Liver (tissue), 9 donors: ENCODE measurements around the gene ASF1B. TPM values are rescaled to one million over a fixed set of nuclear protein-coding genes. Genes with fewer than 3 reads are reported as not detected.

Experiments
- DNase-seq: peaks from one replicate; pipeline ENCODE4 v3.0.0-alpha.2; 2017; ENCODE audit warnings: low spot score
- H3K27ac ChIP-seq, 2 donors: one replicate each; pipeline ENCODE4 v1.7.0; 2013; ENCODE audit warnings: inconsistent platforms in 2 of 2, low read length in 2 of 2, control low read depth in 1 of 2, low read depth in 1 of 2, mild to moderate bottlenecking in 1 of 2
- H3K27me3 ChIP-seq, 4 donors: one replicate each; pipeline versions ENCODE4 v1.6.1 to v1.7.0; 2013; ENCODE audit warnings: low read length in 3 of 4, inconsistent platforms in 1 of 4, mild to moderate bottlenecking in 1 of 4, moderate library complexity in 1 of 4; ENCODE audit not compliant: control insufficient read depth in 4 of 4, insufficient read depth in 4 of 4
- H3K36me3 ChIP-seq, 4 donors: one replicate each; pipeline versions ENCODE4 v1.6.1 to v1.7.0; 2013; ENCODE audit warnings: low read length in 3 of 4, mild to moderate bottlenecking in 3 of 4, low read depth in 1 of 4, moderate library complexity in 1 of 4; ENCODE audit not compliant: control insufficient read depth in 4 of 4, insufficient read depth in 3 of 4
- H3K4me1 ChIP-seq, 4 donors: one replicate each; pipeline versions ENCODE4 v1.6.1 to v1.7.0; 2013; ENCODE audit warnings: low read length in 3 of 4, mild to moderate bottlenecking in 3 of 4, moderate library complexity in 1 of 4; ENCODE audit not compliant: control insufficient read depth in 4 of 4, insufficient read depth in 4 of 4
- H3K4me3 ChIP-seq, 3 donors: one replicate each; pipeline versions ENCODE4 v1.6.1 to v1.7.0; 2013; ENCODE audit warnings: low read length in 3 of 3, control low read depth in 1 of 3, low read depth in 1 of 3, mild to moderate bottlenecking in 1 of 3
- H3K9ac ChIP-seq, 2 donors: one replicate each; pipeline ENCODE4 v1.7.0; 2013; ENCODE audit warnings: low read length in 2 of 2, mild to moderate bottlenecking in 2 of 2, moderate library complexity in 2 of 2, control low read depth in 1 of 2, low read depth in 1 of 2
- H3K9me3 ChIP-seq, 4 donors: one replicate each; pipeline versions ENCODE4 v1.6.1 to v1.7.0; 2013; ENCODE audit warnings: low read length in 3 of 4; ENCODE audit not compliant: control insufficient read depth in 4 of 4
- ATF3 ChIP-seq: IDR thresholded peaks from 2 replicates; pipeline ENCODE4 v1.6.1; 2016; ENCODE audit warnings: antibody characterized with exemption
- CTCF ChIP-seq: fragments of 150-350 bp; IDR thresholded peaks from 2 replicates; pipeline ENCODE4 v1.5.1; 2017; ENCODE audit warnings: improper control_type of control experiment, low read depth, low read length; ENCODE audit not compliant: missing input control
- FOXA1 ChIP-seq: IDR thresholded peaks from 2 replicates; pipeline ENCODE4 v1.6.1; 2016; ENCODE audit warnings: antibody characterized with exemption
- FOXA2 ChIP-seq: IDR thresholded peaks from 2 replicates; pipeline ENCODE4 v1.6.1; 2016; ENCODE audit warnings: antibody characterized with exemption
- GABPA ChIP-seq, 2 donors: IDR thresholded peaks in 1 of 2; conservative IDR thresholded peaks in 1 of 2; 2 replicates each; pipeline ENCODE4 v1.6.1; 2016; ENCODE audit warnings: antibody characterized with exemption in 2 of 2, mild to moderate bottlenecking in 1 of 2, moderate library complexity in 1 of 2
- HNF4A ChIP-seq, 2 donors: conservative IDR thresholded peaks; 2 replicates each; pipeline ENCODE4 v1.6.1; 2016; ENCODE audit warnings: antibody characterized with exemption in 2 of 2, mild to moderate bottlenecking in 2 of 2
- HNF4G ChIP-seq: IDR thresholded peaks from 2 replicates; pipeline ENCODE4 v1.6.1; 2016; ENCODE audit warnings: antibody characterized with exemption
- JUND ChIP-seq, 2 donors: IDR thresholded peaks; 2 replicates each; pipeline ENCODE4 v1.6.1; 2016; ENCODE audit warnings: antibody characterized with exemption in 2 of 2
- MAX ChIP-seq: IDR thresholded peaks from 2 replicates; pipeline ENCODE4 v1.6.1; 2016; ENCODE audit warnings: antibody characterized with exemption
- NR2F2 ChIP-seq: IDR thresholded peaks from 2 replicates; pipeline ENCODE4 v1.6.1; 2016; ENCODE audit warnings: antibody characterized with exemption
- RAD21 ChIP-seq, 2 donors: IDR thresholded peaks; 2 replicates each; pipeline ENCODE4 v1.6.1; 2016; ENCODE audit warnings: antibody characterized with exemption in 2 of 2, mild to moderate bottlenecking in 2 of 2
- REST ChIP-seq: IDR thresholded peaks from 2 replicates; pipeline ENCODE4 v1.6.1; 2016; ENCODE audit warnings: antibody characterized with exemption, mild to moderate bottlenecking
- SP1 ChIP-seq: IDR thresholded peaks from 2 replicates; pipeline ENCODE4 v1.6.1; 2018; ENCODE audit warnings: antibody characterized with exemption, mild to moderate bottlenecking
- TAF1 ChIP-seq: conservative IDR thresholded peaks from 2 replicates; pipeline ENCODE4 v1.6.1; 2016; ENCODE audit warnings: antibody characterized with exemption, mild to moderate bottlenecking
- YY1 ChIP-seq: IDR thresholded peaks from 2 replicates; pipeline ENCODE4 v1.6.1; 2016; ENCODE audit warnings: antibody characterized with exemption, mild to moderate bottlenecking
- WGBS: extraction: QIAGEN DNeasy Blood & Tissue Kit; methylation state at CpG from one replicate; pipeline ENCODE4 v1.1.7; 2013; 5-methylcytosine and 5-hydroxymethylcytosine counted together
- polyA plus RNA-seq, 2 donors: library from polyadenylated mRNA; stranded (reverse) in 1 of 2; unstranded in 1 of 2; fragments of 200-250 nt in 1 of 2; fragments of >200 nt in 1 of 2; fragmentation: Nextera tagmentation in 1 of 2; extraction: Ambion mirVana in 1 of 2; gene quantifications; one replicate each; pipeline versions ENCODE4 v1.2.1 to v1.2.3, GENCODE V29; 2013 to 2015
- total RNA-seq, 2 donors: library from RNA; depleted of rRNA; stranded (reverse); fragments of >200 nt; gene quantifications; one replicate each; pipeline ENCODE4 v1.2.3, GENCODE V29; 2014
- donor health status: healthy.
- donor health status: healthy.
- donor health status: healthy.
- donor health status: healthy.
- donor health status: healthy.

ASF1B gene
- total and polyA plus RNA-seq, 4 donors: 0.25 to 20.5 (median 1.6) TPM

GRCh38 chr19:14175351-14175792 lies 39.0 kb upstream of the ASF1B start:
- Histone ChIP-seq H3K9ac (no peak overlapping the region), H3K27me3 (no peaks in the 10 kb centered on the region), H3K36me3 (no peaks in the 10 kb centered on the region), H3K9me3 (no peaks in the 10 kb centered on the region), H3K4me1 (no peaks in the 10 kb centered on the region), H3K4me3 (no peak overlapping the region), H3K27ac (no peak overlapping the region)
- no peak for DNase-seq
- 92% methylated on average over 6 of the region's 6 CpGs for WGBS
- TF ChIP-seq YY1 (no peak), NR2F2 (no peak)

- no peaks in the 10 kb centered on the region for H3K9me3 ChIP-seq
- H3K27ac ChIP-seq: no peak overlapping the region
- H3K4me3 ChIP-seq: no peak overlapping the region
- H3K27me3 ChIP-seq: no peaks in the 10 kb centered on the region
- no peak for DNase-seq
- no peak for TF ChIP-seq FOXA1
- no peak for TF ChIP-seq HNF4G
- TF ChIP-seq MAX: no peak
- no peak for TF ChIP-seq NR2F2
- TF ChIP-seq ATF3: no peak
- no peaks in the 10 kb centered on the region for H3K36me3 ChIP-seq
- H3K9ac ChIP-seq: no peak overlapping the region
- WGBS: 96% methylated on average over 9 of the region's 9 CpGs
- H3K4me1 ChIP-seq: no peaks in the 10 kb centered on the region
Measured at GRCh38 chr19:14174883-14175282, 38.5 kb upstream of the ASF1B start.

DNA sequence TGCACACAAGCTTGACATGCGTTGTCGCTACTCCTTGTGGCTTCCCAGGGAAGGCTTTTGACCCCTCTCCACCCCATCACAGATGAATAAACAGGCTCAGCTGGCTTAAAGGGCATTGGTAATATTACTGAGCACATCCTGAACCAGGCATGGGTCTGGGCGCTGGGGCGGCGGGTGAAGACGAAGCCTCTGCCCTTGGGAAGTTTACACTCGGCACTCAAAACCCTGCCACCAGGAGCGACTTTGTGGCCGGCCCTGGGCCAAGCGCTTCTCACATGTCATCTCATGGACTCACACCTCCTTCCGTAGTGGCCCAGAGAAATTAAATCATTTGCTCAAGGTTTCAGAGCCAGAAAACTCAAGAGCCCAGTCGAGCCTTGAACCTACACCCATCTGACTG lies 32.6 kb upstream of the ASF1B start:
- DNase-seq: no peak
- Histone ChIP-seq H3K27ac (no peak overlapping the region), H3K4me1 (peaks cover 0 to 7% (median 0%) of the 10 kb centered on the region in 4 donors), H3K9ac (no peak overlapping the region), H3K36me3 (no peaks in the 10 kb centered on the region), H3K27me3 (no peaks in the 10 kb centered on the region), H3K9me3 (no peaks in the 10 kb centered on the region), H3K4me3 (no peak overlapping the region)
- WGBS: 92% methylated on average over 12 of the region's 12 CpGs
- no peak for TF ChIP-seq RAD21 (IDR thresholded peaks at IDR 0.05)
- no peak for TF ChIP-seq HNF4A (conservative IDR thresholded peaks at IDR 0.05)
- TF ChIP-seq MAX: no peak
- no peak for TF ChIP-seq FOXA1
- no peak for TF ChIP-seq JUND (IDR thresholded peaks at IDR 0.05)
- TF ChIP-seq SP1: no peak

GRCh38 chr19:14168259-14168972 lies 32.0 kb upstream of the ASF1B start:
- Histone ChIP-seq H3K9me3 (no peaks in the 10 kb centered on the region), H3K4me3 (no peak overlapping the region), H3K9ac (no peak overlapping the region), H3K4me1 (peaks cover 0 to 7% (median 0%) of the 10 kb centered on the region in 4 donors), H3K27ac (no peak overlapping the region), H3K27me3 (no peaks in the 10 kb centered on the region), H3K36me3 (no peaks in the 10 kb centered on the region)
- WGBS: 85% methylated on average over 19 of the region's 19 CpGs
- no peak for DNase-seq
- TF ChIP-seq TAF1 (no peak), JUND (IDR thresholded peaks at IDR 0.05) (no peak), NR2F2 (no peak), FOXA2 (no peak), HNF4A (conservative IDR thresholded peaks at IDR 0.05) (no peak), FOXA1 (no peak), REST (no peak), HNF4G (no peak), GABPA (IDR thresholded peaks at IDR 0.05 in 1 of 2, conservative IDR thresholded peaks at IDR 0.05 in 1 of 2) (no peak), CTCF (no peak)
